Keratinocyte (primary cell): ENCODE results near the gene CDH10. TPM values are rescaled to one million over a fixed set of nuclear protein-coding genes. Genes with fewer than 3 reads are reported as not detected.

Experiments used
- DNase-seq: peaks from one replicate; pipeline ENCODE4 v3.0.0-alpha.2; 2011; ENCODE audit warnings: low read depth, missing footprints, low spot score
- FAIRE-seq: peaks from 2 replicates; lab custom pipeline; 2011; peaks lifted over from hg19 to GRCh38; lab: Jason Lieb, UNC
- H2AFZ ChIP-seq: 2 replicates; pipeline ENCODE4 v1.6.0; 2012; ENCODE audit warnings: low read length, control low read depth, inconsistent platforms; ENCODE audit not compliant: control insufficient read depth
- H3K27ac ChIP-seq: 2 replicates; pipeline ENCODE4 v1.5.1; 2011; ENCODE audit warnings: low read length; ENCODE audit not compliant: control insufficient read depth, insufficient read depth
- H3K27me3 ChIP-seq: 3 replicates; pipeline ENCODE4 v1.6.0; 2011; ENCODE audit warnings: low read length; ENCODE audit not compliant: control insufficient read depth, insufficient read depth; ENCODE audit errors: extremely low read depth
- H3K36me3 ChIP-seq, 2 experiments: 2 replicates in 1 of 2; 3 replicates in 1 of 2; pipeline ENCODE4 v1.5.1; 2011; ENCODE audit warnings: low read length in 2 of 2, mild to moderate bottlenecking in 1 of 2; ENCODE audit not compliant: control insufficient read depth in 2 of 2, insufficient read depth in 2 of 2; ENCODE audit errors: extremely low read depth in 1 of 2
- H3K4me1 ChIP-seq: 3 replicates; pipeline ENCODE4 v1.5.1; 2011; ENCODE audit warnings: low read length; ENCODE audit not compliant: control insufficient read depth, insufficient read depth; ENCODE audit errors: extremely low read depth
- H3K4me2 ChIP-seq: 3 replicates; pipeline ENCODE4 v1.6.0; 2011; ENCODE audit warnings: low read depth, low read length; ENCODE audit not compliant: control insufficient read depth, insufficient read depth; ENCODE audit errors: extremely low read depth
- H3K4me3 ChIP-seq, 3 experiments: fragments of 200-600 bp in 1 of 3; sonication (generic) in 1 of 3; 2 replicates in 2 of 3; 3 replicates in 1 of 3; pipeline ENCODE4 v1.5.1; 2011 to 2016; ENCODE audit warnings: low read length in 3 of 3, mild to moderate bottlenecking in 3 of 3, control low read depth in 2 of 3, inconsistent platforms in 1 of 3, low read depth in 1 of 3, mixed read lengths in 1 of 3, mixed run types in 1 of 3, moderate library complexity in 1 of 3; ENCODE audit not compliant: control insufficient read depth in 2 of 3, insufficient read depth in 2 of 3; ENCODE audit errors: extremely low read depth in 1 of 3
- H3K79me2 ChIP-seq: 2 replicates; pipeline ENCODE4 v1.6.0; 2012; ENCODE audit warnings: low read length; ENCODE audit not compliant: control insufficient read depth, insufficient read depth
- H3K9ac ChIP-seq: 3 replicates; pipeline ENCODE4 v1.6.0; 2011; ENCODE audit warnings: low read length; ENCODE audit not compliant: control insufficient read depth, insufficient read depth; ENCODE audit errors: extremely low read depth
- H3K9me1 ChIP-seq: 3 replicates; pipeline ENCODE4 v1.6.0; 2011; ENCODE audit warnings: low read length; ENCODE audit not compliant: control insufficient read depth, insufficient read depth; ENCODE audit errors: extremely low read depth
- H3K9me3 ChIP-seq: 2 replicates; pipeline ENCODE4 v1.5.1; 2012; ENCODE audit warnings: low read depth, low read length; ENCODE audit not compliant: control insufficient read depth
- H4K20me1 ChIP-seq: 3 replicates; pipeline ENCODE4 v1.6.0; 2011; ENCODE audit warnings: low read length; ENCODE audit not compliant: control insufficient read depth, insufficient read depth; ENCODE audit errors: extremely low read depth
- EZH2 ChIP-seq: IDR thresholded peaks from one replicate; pipeline ENCODE4 v1.6.1; 2012; ENCODE audit warnings: inconsistent platforms, mild to moderate bottlenecking, low read length, moderate library complexity
- dilution Hi-C: fragments of 300-500 bp; cut with MboI; formaldehyde crosslinking; loops from one replicate; pipeline ENCODE4 v1.7.0; 2020; ENCODE audit warnings: low sequenced_read_pairs; ENCODE audit not compliant: extremely low pct_ligation_motif_present
- polyA plus RNA-seq, 5 experiments: library from polyadenylated mRNA; depleted of rRNA in 3 of 5; stranded (reverse) in 3 of 5; stranded (forward) in 1 of 5; unstranded in 1 of 5; fragments of >200 nt; gene quantifications; 1 replicate in 1 of 5; 2 replicates in 3 of 5; 3 replicates in 1 of 5; pipeline versions ENCODE4 v1.2.1 to v1.2.3, GENCODE V29; 2011 to 2012; ENCODE audit warnings: missing spikeins in 2 of 5, low read depth in 1 of 5, low replicate concordance in 1 of 5
- small RNA-seq, 3 experiments: library from RNA; depleted of rRNA; stranded (forward); fragments of <200 nt; gene quantifications; one replicate each; pipeline ENCODE3, GENCODE V24; 2012; ENCODE audit warnings: low read depth in 3 of 3, low replicate concordance in 1 of 3; ENCODE audit not compliant: insufficient read length in 3 of 3
- TF ChIP-seq, protein P1 (sequence below), 3 experiments: IDR thresholded peaks in 1 of 3; conservative IDR thresholded peaks in 1 of 3; optimal IDR thresholded peaks in 1 of 3; 2 replicates in 2 of 3; 3 replicates in 1 of 3; pipeline versions ENCODE3 to v1.5.1; 2011; ENCODE audit warnings: low read length in 3 of 3, mild to moderate bottlenecking in 3 of 3, moderate library complexity in 2 of 3, control low read depth in 1 of 3, inconsistent platforms in 1 of 3; ENCODE audit not compliant: insufficient read depth in 2 of 3; ENCODE audit errors: extremely low read depth in 1 of 3

Gene CDH10
- polyA plus RNA-seq, 1 donor (not counting 4 experiments of a cell fraction or from before 2014, with no cell fraction given): 0.26 TPM

DNA sequence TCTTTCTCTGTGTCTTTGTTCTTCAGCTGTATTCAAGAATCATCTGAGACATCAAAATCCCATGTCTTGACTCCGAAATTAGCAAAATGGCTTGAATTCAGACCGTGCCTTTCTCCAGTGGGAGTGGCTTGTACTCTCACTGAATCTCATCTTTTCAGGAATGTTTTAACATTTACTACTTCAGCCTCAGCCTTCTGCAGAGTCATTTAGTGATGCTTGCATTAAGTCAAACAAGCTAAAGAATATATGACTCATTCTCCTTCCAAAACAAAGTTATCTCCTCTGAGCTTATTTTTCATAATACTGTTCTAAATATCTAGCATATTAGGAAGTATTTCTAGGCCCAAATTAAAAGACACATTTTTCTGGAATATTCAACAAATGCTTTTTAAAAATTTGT lies 205.3 kb downstream of the CDH10 start:
- H3K4me1 ChIP-seq: no peaks in the 10 kb centered on the region
- no peak overlapping the region for H3K27ac ChIP-seq
- no peaks in the 10 kb centered on the region for H3K9me1 ChIP-seq
- dilution Hi-C loops: no loop called here
- no peak overlapping the region for H3K4me3 ChIP-seq
- TF ChIP-seq, protein P1, sequence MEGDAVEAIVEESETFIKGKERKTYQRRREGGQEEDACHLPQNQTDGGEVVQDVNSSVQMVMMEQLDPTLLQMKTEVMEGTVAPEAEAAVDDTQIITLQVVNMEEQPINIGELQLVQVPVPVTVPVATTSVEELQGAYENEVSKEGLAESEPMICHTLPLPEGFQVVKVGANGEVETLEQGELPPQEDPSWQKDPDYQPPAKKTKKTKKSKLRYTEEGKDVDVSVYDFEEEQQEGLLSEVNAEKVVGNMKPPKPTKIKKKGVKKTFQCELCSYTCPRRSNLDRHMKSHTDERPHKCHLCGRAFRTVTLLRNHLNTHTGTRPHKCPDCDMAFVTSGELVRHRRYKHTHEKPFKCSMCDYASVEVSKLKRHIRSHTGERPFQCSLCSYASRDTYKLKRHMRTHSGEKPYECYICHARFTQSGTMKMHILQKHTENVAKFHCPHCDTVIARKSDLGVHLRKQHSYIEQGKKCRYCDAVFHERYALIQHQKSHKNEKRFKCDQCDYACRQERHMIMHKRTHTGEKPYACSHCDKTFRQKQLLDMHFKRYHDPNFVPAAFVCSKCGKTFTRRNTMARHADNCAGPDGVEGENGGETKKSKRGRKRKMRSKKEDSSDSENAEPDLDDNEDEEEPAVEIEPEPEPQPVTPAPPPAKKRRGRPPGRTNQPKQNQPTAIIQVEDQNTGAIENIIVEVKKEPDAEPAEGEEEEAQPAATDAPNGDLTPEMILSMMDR (optimal IDR thresholded peaks at IDR 0.05 in 1 of 3, IDR thresholded peaks at IDR 0.05 in 1 of 3, conservative IDR thresholded peaks at IDR 0.05 in 1 of 3; ENCODE audit: extremely low read depth in 1 of 3, insufficient read depth in 2 of 3, low read length in 3 of 3): no peak
- TF ChIP-seq EZH2: no peak
- no peak overlapping the region for H3K4me2 ChIP-seq
- H3K9ac ChIP-seq: no peak overlapping the region
- H3K36me3 ChIP-seq: no peaks in the 10 kb centered on the region
- FAIRE-seq (no peak), DNase-seq (no peak)
- no peak overlapping the region for H2AFZ ChIP-seq
- no peaks in the 10 kb centered on the region for H3K27me3 ChIP-seq
- no peaks in the 10 kb centered on the region for H3K79me2 ChIP-seq
- no peaks in the 10 kb centered on the region for H4K20me1 ChIP-seq
- peaks cover 2% of the 10 kb centered on the region for H3K9me3 ChIP-seq

Small RNAs within 50 kb of the gene (small RNA-seq; reads per million reads assigned to genes)
- 0 reads per million in 3 experiments for gene AC091885.1
- 0 reads per million in 3 experiments for gene RF00017
